Tibial artery (tissue), 4 donors: ENCODE measurements around the gene ANP32E.

Experiments used
- DNase-seq, 2 donors: peaks; one replicate each; pipeline ENCODE4 v3.0.0-alpha.2; 2019
- H3K27ac ChIP-seq, 2 donors: fragments of 200-600 bp; sonication (generic) in 1 of 2; 1 replicate in 1 of 2; 2 replicates in 1 of 2; pipeline ENCODE4 v1.5.1; 2018 to 2019; ENCODE audit warnings: mild to moderate bottlenecking in 1 of 2
- H3K27me3 ChIP-seq, 2 donors: fragments of 200-600 bp; sonication (generic) in 1 of 2; one replicate each; pipeline versions ENCODE4 v1.5.1 to v1.6.0; 2016 to 2019
- H3K36me3 ChIP-seq, 3 donors: fragments of 200-600 bp; sonication (generic) in 2 of 3; one replicate each; pipeline ENCODE4 v1.5.1; 2016 to 2019; ENCODE audit warnings: mild to moderate bottlenecking in 2 of 3
- H3K4me1 ChIP-seq, 4 donors: fragments of 200-600 bp; sonication (generic) in 2 of 4; 1 replicate in 3 of 4; 2 replicates in 1 of 4; pipeline ENCODE4 v1.5.1; 2016 to 2019
- H3K4me3 ChIP-seq, 2 donors: fragments of 200-600 bp; sonication (generic) in 1 of 2; 1 replicate in 1 of 2; 2 replicates in 1 of 2; pipeline ENCODE4 v1.5.1; 2018 to 2019; ENCODE audit warnings: mild to moderate bottlenecking in 2 of 2
- H3K9me3 ChIP-seq, 3 donors: fragments of 200-600 bp; sonication (generic) in 1 of 3; one replicate each; pipeline ENCODE4 v1.5.1; 2016 to 2019
- CTCF ChIP-seq, 2 experiments: fragments of 200-600 bp in 1 of 2; fragments of 450-650 bp in 1 of 2; IDR thresholded peaks; one replicate each; pipeline ENCODE4 v1.5.1; 2017 to 2019; ENCODE audit warnings: antibody characterized with exemption in 2 of 2, mild to moderate bottlenecking in 1 of 2, moderate library complexity in 1 of 2
- intact Hi-C: fragments of 100-400 bp; cut with DNase I; formaldehyde crosslinking; loops from one replicate; pipeline ENCODE4 v1.15.0; 2023; ENCODE audit warnings: low total_unique reads

The ANP32E gene

GRCh38 chr1:150185481-150185880 lies 50.4 kb downstream of the ANP32E start:
- intact Hi-C loops = no loop called here
- Histone ChIP-seq H3K27ac (peak overlapping the region in 1 of 2 donors; percentile 54), H3K27me3 (no peaks in the 10 kb centered on the region)

GRCh38 chr1:150183061-150183460 lies 52.9 kb downstream of the ANP32E start:
- H3K36me3 ChIP-seq = no peaks in the 10 kb centered on the region
- H3K4me1 ChIP-seq = peaks cover 0 to 18% (median 6%) of the 10 kb centered on the region in 4 donors
- no peak overlapping the region for H3K4me3 ChIP-seq
- no peak for TF ChIP-seq CTCF (IDR thresholded peaks at IDR 0.05)
- no peaks in the 10 kb centered on the region for H3K27me3 ChIP-seq
- intact Hi-C loops = no loop called here
- H3K9me3 ChIP-seq = no peaks in the 10 kb centered on the region
- DNase-seq = no peak
- H3K27ac ChIP-seq = no peak overlapping the region

More at GRCh38 chr1:150185481-150185880, 50.4 kb downstream of the ANP32E start:
- TF ChIP-seq CTCF (IDR thresholded peaks at IDR 0.05) = no peak
- no peak for DNase-seq
- peaks cover 0 to 19% (median 6%) of the 10 kb centered on the region in 4 donors for H3K4me1 ChIP-seq
- no peaks in the 10 kb centered on the region for H3K36me3 ChIP-seq
- H3K4me3 ChIP-seq = no peak overlapping the region
- H3K9me3 ChIP-seq = no peaks in the 10 kb centered on the region

GRCh38 chr1:150182247-150182646 lies 53.7 kb downstream of the ANP32E start:
- no peak for TF ChIP-seq CTCF (IDR thresholded peaks at IDR 0.05)
- intact Hi-C loops = no loop called here
- DNase-seq = no peak
- Histone ChIP-seq H3K27ac (no peak overlapping the region), H3K9me3 (no peaks in the 10 kb centered on the region), H3K4me1 (peaks cover 0 to 10% (median 3%) of the 10 kb centered on the region in 4 donors), H3K4me3 (no peak overlapping the region), H3K27me3 (no peaks in the 10 kb centered on the region), H3K36me3 (no peaks in the 10 kb centered on the region)

GRCh38 chr1:150180474-150180873 lies 55.4 kb downstream of the ANP32E start:
- DNase-seq = no peak
- TF ChIP-seq CTCF (IDR thresholded peaks at IDR 0.05) = no peak
- no peaks in the 10 kb centered on the region for H3K27me3 ChIP-seq
- no peaks in the 10 kb centered on the region for H3K9me3 ChIP-seq
- no peak overlapping the region for H3K4me3 ChIP-seq
- H3K27ac ChIP-seq = no peak overlapping the region
- no peaks in the 10 kb centered on the region for H3K4me1 ChIP-seq
- H3K36me3 ChIP-seq = no peaks in the 10 kb centered on the region
- intact Hi-C loops = no loop called here

GRCh38 chr1:150179867-150180266 lies 56.0 kb downstream of the ANP32E start:
- intact Hi-C loops = no loop called here
- no peak for DNase-seq
- H3K4me1 ChIP-seq = no peaks in the 10 kb centered on the region
- H3K27ac ChIP-seq = no peak overlapping the region
- H3K9me3 ChIP-seq = no peaks in the 10 kb centered on the region
- no peaks in the 10 kb centered on the region for H3K36me3 ChIP-seq
- H3K27me3 ChIP-seq = no peaks in the 10 kb centered on the region
- no peak overlapping the region for H3K4me3 ChIP-seq
- no peak for TF ChIP-seq CTCF (IDR thresholded peaks at IDR 0.05)

- Histone ChIP-seq H3K27me3 (no peaks in the 10 kb centered on the region), H3K4me1 (no peaks in the 10 kb centered on the region), H3K9me3 (no peaks in the 10 kb centered on the region), H3K36me3 (no peaks in the 10 kb centered on the region), H3K27ac (no peak overlapping the region), H3K4me3 (no peak overlapping the region)
- intact Hi-C loops = no loop called here
- DNase-seq = no peak
- TF ChIP-seq CTCF (IDR thresholded peaks at IDR 0.05) = no peak
Observed at GRCh38 chr1:150178548-150178947, 57.4 kb downstream of the ANP32E start.
